DND-41 (cell line): ENCODE measurements around the gene PKN3.

Experiments
- ATAC-seq: fragments of 200-7000 bp; cut with Tn5 transposase; 3 replicates; pipeline ENCODE4 v1.9.1; 2021; ENCODE audit warnings: low read depth; ENCODE audit not compliant: insufficient read depth
- DNase-seq: peaks from one replicate; pipeline ENCODE4 v3.0.0-alpha.2; 2020
- H2AFZ ChIP-seq: 2 replicates; pipeline ENCODE4 v1.6.0; 2012; ENCODE audit warnings: low read depth, low read length
- H3K27ac ChIP-seq: 2 replicates; pipeline ENCODE4 v1.5.1; 2012; ENCODE audit warnings: low read length, inconsistent platforms
- H3K27me3 ChIP-seq: fragments of 200-600 bp; sonication (generic); 2 replicates; pipeline ENCODE4 v1.6.0; 2012; ENCODE audit warnings: low read length, mild to moderate bottlenecking, inconsistent platforms; ENCODE audit not compliant: insufficient read depth, poor library complexity
- H3K36me3 ChIP-seq: 2 replicates; pipeline ENCODE4 v1.5.1; 2012; ENCODE audit warnings: low read length, inconsistent platforms; ENCODE audit not compliant: insufficient read depth
- H3K4me1 ChIP-seq: 2 replicates; pipeline ENCODE4 v1.5.1; 2012; ENCODE audit warnings: mild to moderate bottlenecking, low read length; ENCODE audit not compliant: insufficient read depth
- H3K4me2 ChIP-seq: 2 replicates; pipeline ENCODE4 v1.6.0; 2012; ENCODE audit warnings: mild to moderate bottlenecking, moderate library complexity, low read length, inconsistent platforms; ENCODE audit not compliant: insufficient read depth
- H3K4me3 ChIP-seq, 2 experiments: fragments of 200-600 bp in 1 of 2; shearing (Covaris generic) in 1 of 2; 2 replicates each; pipeline ENCODE4 v1.5.1; 2012 to 2016; ENCODE audit warnings: inconsistent platforms in 2 of 2, low read length in 2 of 2, mild to moderate bottlenecking in 2 of 2, low read depth in 1 of 2, moderate library complexity in 1 of 2
- H3K79me2 ChIP-seq: 2 replicates; pipeline ENCODE4 v1.6.0; 2012; ENCODE audit warnings: low read length, inconsistent platforms; ENCODE audit not compliant: insufficient read depth
- H3K9ac ChIP-seq: 2 replicates; pipeline ENCODE4 v1.6.0; 2012; ENCODE audit warnings: low read depth, mild to moderate bottlenecking, inconsistent platforms, low read length, moderate library complexity
- H3K9me3 ChIP-seq: 2 replicates; pipeline ENCODE4 v1.5.1; 2012; ENCODE audit warnings: low read length, moderate library complexity, mild to moderate bottlenecking, inconsistent platforms; ENCODE audit not compliant: insufficient read depth, severe bottlenecking
- H4K20me1 ChIP-seq: 2 replicates; pipeline ENCODE4 v1.6.0; 2012; ENCODE audit warnings: low read length; ENCODE audit not compliant: insufficient read depth
- CTCF ChIP-seq: IDR thresholded peaks from 2 replicates; pipeline ENCODE4 v1.5.1; 2012; ENCODE audit warnings: borderline replicate concordance, low read length, moderate library complexity, mild to moderate bottlenecking; ENCODE audit not compliant: poor library complexity, severe bottlenecking; ENCODE audit errors: extremely low read depth
- EZH2 ChIP-seq: IDR thresholded peaks from 3 replicates; pipeline ENCODE4 v1.6.1; 2012; ENCODE audit warnings: borderline replicate concordance, low read depth, mild to moderate bottlenecking, moderate library complexity, low read length, inconsistent platforms; ENCODE audit not compliant: severe bottlenecking

The PKN3 gene

GRCh38 chr9:128685636-128686489, 16.4 kb upstream of the PKN3 start:
- DNase-seq (peak; percentile 54), ATAC-seq (peak; percentile 37)
- Histone ChIP-seq H3K79me2 (peaks cover 33% of the 10 kb centered on the region), H3K4me2 (peak overlapping the region; percentile 75), H3K4me3 (peak overlapping the region in 1 of 2 experiments; percentile 48; a peak in 1 of 4 replicates), H3K36me3 (peaks cover 9% of the 10 kb centered on the region), H2AFZ (peak overlapping the region; percentile 80), H3K27me3 (no peaks in the 10 kb centered on the region), H4K20me1 (peaks cover 7% of the 10 kb centered on the region), H3K27ac (peak overlapping the region; percentile 82), H3K4me1 (peaks cover 54% of the 10 kb centered on the region), H3K9ac (peak overlapping the region; percentile 68), H3K9me3 (no peaks in the 10 kb centered on the region)
- TF ChIP-seq CTCF: no peak
- no peak for TF ChIP-seq EZH2

GRCh38 chr9:128687453-128687852, 14.8 kb upstream of the PKN3 start:
- H3K36me3 ChIP-seq: peaks cover 25% of the 10 kb centered on the region
- no peak overlapping the region for H3K4me3 ChIP-seq
- H3K27me3 ChIP-seq: no peaks in the 10 kb centered on the region
- peaks cover 21% of the 10 kb centered on the region for H4K20me1 ChIP-seq
- H3K27ac ChIP-seq: no peak overlapping the region
- peaks cover 68% of the 10 kb centered on the region for H3K4me1 ChIP-seq
- peaks cover 48% of the 10 kb centered on the region for H3K79me2 ChIP-seq
- no peak for DNase-seq
- H3K9me3 ChIP-seq: no peaks in the 10 kb centered on the region
- no peak overlapping the region for H3K9ac ChIP-seq
- TF ChIP-seq CTCF: no peak
- no peak for TF ChIP-seq EZH2
- no peak overlapping the region for H2AFZ ChIP-seq
- H3K4me2 ChIP-seq: no peak overlapping the region
- no peak for ATAC-seq

DNA sequence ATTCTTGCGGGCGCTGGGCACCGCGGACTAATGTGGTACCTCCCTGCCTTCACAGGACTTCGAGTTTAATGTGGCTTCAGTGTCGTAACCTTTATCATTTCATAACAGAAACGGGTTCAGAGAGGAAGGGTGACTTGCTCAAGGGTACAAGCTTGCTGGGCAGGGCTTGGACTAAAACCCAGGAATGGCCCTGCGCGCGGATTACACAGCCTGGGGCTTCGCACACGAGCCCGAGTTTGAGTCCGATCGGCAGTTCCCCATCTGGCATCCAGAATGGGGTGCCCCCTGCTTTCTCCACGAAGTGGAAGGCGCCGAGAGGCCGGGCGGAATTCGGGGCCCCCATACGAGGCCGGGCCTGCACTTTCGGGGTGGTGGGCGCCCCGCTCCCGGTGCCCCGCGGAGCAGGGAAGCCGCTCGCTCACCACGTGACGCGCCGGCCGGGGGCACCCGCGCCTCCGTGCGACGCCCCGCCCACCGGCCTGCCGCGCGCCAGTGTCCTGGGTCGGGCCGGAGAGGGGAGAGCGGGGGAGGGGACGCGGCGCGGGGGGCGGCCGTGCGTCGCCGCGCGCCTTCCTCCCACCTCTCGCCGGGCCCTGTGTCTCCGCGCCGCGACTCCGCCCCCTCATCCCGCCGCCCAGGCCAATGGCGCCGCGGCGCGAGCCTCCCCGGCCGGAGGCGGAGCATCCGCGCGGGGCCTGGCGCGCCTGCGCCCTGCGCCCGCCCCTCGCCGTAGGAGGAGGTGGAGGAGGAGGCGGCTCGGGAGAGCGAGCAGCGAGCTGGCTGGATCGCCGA, 13.6 kb upstream of the PKN3 start, which contains the start of gene SET:
TSS of gene SET (plus strand) at position 722 of the 792 bp plus-strand sequence. CDS start 361 bp downstream, outside the sequence.
- H4K20me1 ChIP-seq: peaks cover 27% of the 10 kb centered on the region
- H3K9ac ChIP-seq: peak within 1 kb of the TSS; percentile 84
- H3K4me1 ChIP-seq: peaks cover 66% of the 10 kb centered on the region
- peak within 1 kb of the TSS; percentile 76 for H2AFZ ChIP-seq
- TF ChIP-seq CTCF (no peak), EZH2 (no peak)
- H3K9me3 ChIP-seq: no peaks in the 10 kb centered on the region
- H3K27me3 ChIP-seq: no peaks in the 10 kb centered on the region
- peak within 1 kb of the TSS; percentile 79 to 88; a peak in 3 of 4 replicates for H3K4me3 ChIP-seq
- ATAC-seq (peak; percentile 80), DNase-seq (peak; percentile 93)
- peaks cover 52% of the 10 kb centered on the region for H3K79me2 ChIP-seq
- H3K4me2 ChIP-seq: peak within 1 kb of the TSS; percentile 82
- peaks cover 37% of the 10 kb centered on the region for H3K36me3 ChIP-seq
- peak within 1 kb of the TSS; percentile 90 for H3K27ac ChIP-seq
